ENCODE data around the gene SQOR. TPM values are rescaled to one million over a fixed set of nuclear protein-coding genes. Genes with fewer than 3 reads are reported as not detected.
A peak's percentile ranks its signal among the peaks of the same experiment; 100 is the strongest.

SQOR gene
- polyA plus RNA-seq, 3 donors = 78.9 to 292 (median 232) TPM

DNA sequence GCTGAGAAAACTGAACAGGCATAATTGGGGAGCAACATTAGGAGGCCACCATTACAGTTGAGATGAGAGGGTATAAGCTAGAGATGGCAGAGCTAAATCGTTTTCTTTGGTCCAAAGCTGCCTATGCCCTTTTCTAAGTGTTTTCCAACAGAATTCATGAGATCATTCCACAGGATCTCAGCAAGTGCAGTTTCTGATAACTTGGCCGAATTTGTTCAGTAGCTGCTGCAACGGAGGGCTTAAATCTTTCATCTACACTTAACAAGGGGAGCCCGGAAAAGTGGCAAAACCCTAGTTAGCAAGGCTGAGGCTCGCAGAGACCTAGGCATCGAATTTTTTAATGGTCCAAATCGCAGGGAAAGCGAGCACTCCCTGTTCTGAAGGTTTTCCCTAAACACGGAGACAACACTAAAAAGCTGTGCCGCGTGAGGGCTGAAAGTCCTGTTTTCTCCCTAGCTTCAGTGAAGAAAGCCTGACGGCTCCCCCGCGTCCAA lies 48.2 kb upstream of the SQOR start:
- H3K27me3 Mint-ChIP-seq (ENCODE audit: low read depth in 3 of 3) = peaks cover 1 to 6% (median 2%) of the 10 kb centered on the region in 3 donors
- peak overlapping the region; percentile 78 to 98 (median 91) for H3K4me3 ChIP-seq (replicated peaks in 1 of 3; ENCODE audit: low read depth in 2 of 3, low read length in 3 of 3)
- peak overlapping the region; percentile 76 for H3K4me2 ChIP-seq (replicated peaks; ENCODE audit: extremely low read depth, low read length, poor library complexity, severe bottlenecking)
- H3K27ac Mint-ChIP-seq = peak overlapping the region; percentile 100
- peaks cover 46% of the 10 kb centered on the region for H3K4me1 Mint-ChIP-seq
- H3K4me1 ChIP-seq (ENCODE audit: control insufficient read depth in 1 of 2, insufficient read depth in 2 of 2, low read length in 2 of 2) = peaks cover 45 to 52% of the 10 kb centered on the region in 2 donors
- peaks cover 0 to 2% of the 10 kb centered on the region in 2 donors for H3K36me3 ChIP-seq (replicated peaks in 1 of 2; ENCODE audit: control insufficient read depth in 1 of 2, insufficient read depth in 2 of 2, low read length in 2 of 2)
- peak overlapping the region; percentile 94 for H3K9ac ChIP-seq (ENCODE audit: insufficient read depth, low read length, poor library complexity, severe bottlenecking)
- intact Hi-C loops (cut with micrococcal nuclease) = loop anchor here in 1 of 2 donors (10.0 kb wide), 1 partner anchor 48 kb away; the partner anchor contains the start of gene SQOR
- 0% methylated on average over 13 of the region's 14 CpGs for WGBS (ENCODE audit: insufficient coverage)
- TF ChIP-seq, protein P1, sequence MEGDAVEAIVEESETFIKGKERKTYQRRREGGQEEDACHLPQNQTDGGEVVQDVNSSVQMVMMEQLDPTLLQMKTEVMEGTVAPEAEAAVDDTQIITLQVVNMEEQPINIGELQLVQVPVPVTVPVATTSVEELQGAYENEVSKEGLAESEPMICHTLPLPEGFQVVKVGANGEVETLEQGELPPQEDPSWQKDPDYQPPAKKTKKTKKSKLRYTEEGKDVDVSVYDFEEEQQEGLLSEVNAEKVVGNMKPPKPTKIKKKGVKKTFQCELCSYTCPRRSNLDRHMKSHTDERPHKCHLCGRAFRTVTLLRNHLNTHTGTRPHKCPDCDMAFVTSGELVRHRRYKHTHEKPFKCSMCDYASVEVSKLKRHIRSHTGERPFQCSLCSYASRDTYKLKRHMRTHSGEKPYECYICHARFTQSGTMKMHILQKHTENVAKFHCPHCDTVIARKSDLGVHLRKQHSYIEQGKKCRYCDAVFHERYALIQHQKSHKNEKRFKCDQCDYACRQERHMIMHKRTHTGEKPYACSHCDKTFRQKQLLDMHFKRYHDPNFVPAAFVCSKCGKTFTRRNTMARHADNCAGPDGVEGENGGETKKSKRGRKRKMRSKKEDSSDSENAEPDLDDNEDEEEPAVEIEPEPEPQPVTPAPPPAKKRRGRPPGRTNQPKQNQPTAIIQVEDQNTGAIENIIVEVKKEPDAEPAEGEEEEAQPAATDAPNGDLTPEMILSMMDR (IDR thresholded peaks at IDR 0.05) = no peak
- no peak for DNase-seq
- H3K27me3 ChIP-seq (ENCODE audit: control insufficient read depth in 2 of 2, insufficient read depth in 2 of 2, low read length in 2 of 2) = no peaks in the 10 kb centered on the region
- peaks cover 5 to 6% of the 10 kb centered on the region in 2 donors for H3K36me3 Mint-ChIP-seq
- H3K9me3 Mint-ChIP-seq = peaks cover 0 to 4% (median 0%) of the 10 kb centered on the region in 7 donors
- H2AFZ ChIP-seq (ENCODE audit: insufficient read depth, low read depth, low read length, poor library complexity, severe bottlenecking) = peak overlapping the region; percentile 79
- H3K79me2 ChIP-seq (ENCODE audit: insufficient read depth, low read length) = peaks cover 60% of the 10 kb centered on the region
- no peaks in the 10 kb centered on the region for H3K9me3 ChIP-seq (replicated peaks in 1 of 2; ENCODE audit: control insufficient read depth in 1 of 2, insufficient read depth in 1 of 2, low read length in 2 of 2)
- H3K4me3 Mint-ChIP-seq = peak overlapping the region; percentile 90 to 99
- H3K27ac ChIP-seq (ENCODE audit: low read depth in 1 of 2, low read length in 2 of 2) = peak overlapping the region; percentile 99 to 100
- H4K20me1 ChIP-seq (ENCODE audit: insufficient read depth, low read length) = peaks cover 3% of the 10 kb centered on the region

DNA sequence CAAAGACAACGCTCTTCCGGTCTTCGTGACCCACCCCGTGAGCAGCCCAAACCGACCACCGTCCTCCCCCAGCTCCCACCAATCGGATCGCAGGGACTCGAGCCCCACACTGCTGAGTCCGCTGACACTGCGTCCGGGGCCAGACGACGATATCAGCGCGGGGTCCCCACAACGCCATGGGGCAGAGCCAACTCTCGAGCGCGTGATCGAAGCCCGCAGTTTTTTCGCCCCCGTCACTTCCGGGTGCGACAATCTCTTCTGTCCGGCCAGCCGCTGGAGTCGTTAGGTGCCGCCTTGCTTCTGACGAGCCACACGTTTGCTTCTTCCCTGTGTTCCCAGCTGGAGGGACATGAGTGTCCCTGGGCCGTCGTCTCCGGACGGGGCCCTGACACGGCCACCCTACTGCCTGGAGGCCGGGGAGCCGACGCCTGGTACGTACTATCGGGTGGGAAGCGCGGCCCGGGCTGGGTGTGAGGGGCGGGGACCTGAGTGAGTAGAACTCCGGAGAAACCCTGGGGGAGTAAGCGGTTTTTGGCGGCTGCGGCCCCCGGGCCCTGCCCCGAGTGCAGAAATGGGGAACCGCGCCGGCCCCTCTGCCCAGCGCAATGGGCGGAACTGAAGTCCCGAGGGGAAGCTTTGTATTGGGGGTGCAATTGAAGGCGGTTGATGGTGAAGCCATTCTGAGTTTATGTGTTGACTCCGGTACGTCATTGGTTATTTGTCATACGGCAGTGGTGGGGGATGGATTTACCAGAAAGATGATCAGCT lies 47.5 kb upstream of the SQOR start, which contains the start of gene BLOC1S6:
Gene BLOC1S6 (plus strand): TSS at position 285 of the 768 bp plus-strand sequence. CDS start 65 bp downstream, at position 350.
- WGBS (ENCODE audit: insufficient coverage) = under 1% methylated on average over 59 of the region's 62 CpGs
- H3K4me1 Mint-ChIP-seq = peaks cover 46% of the 10 kb centered on the region

More for the DNA sequence above, 47.5 kb upstream of the SQOR start, which contains the start of gene BLOC1S6:
- Histone ChIP-seq H3K36me3 (replicated peaks in 1 of 2; ENCODE audit: control insufficient read depth in 1 of 2, insufficient read depth in 2 of 2, low read length in 2 of 2) (peaks cover 2 to 9% of the 10 kb centered on the region in 2 donors), H3K4me1 (ENCODE audit: control insufficient read depth in 1 of 2, insufficient read depth in 2 of 2, low read length in 2 of 2) (peaks cover 45 to 52% of the 10 kb centered on the region in 2 donors), H3K4me2 (replicated peaks; ENCODE audit: extremely low read depth, low read length, poor library complexity, severe bottlenecking) (peak within 1 kb of the TSS; percentile 76), H2AFZ (ENCODE audit: insufficient read depth, low read depth, low read length, poor library complexity, severe bottlenecking) (peak within 1 kb of the TSS; percentile 79), H3K27ac (ENCODE audit: low read depth in 1 of 2, low read length in 2 of 2) (peak within 1 kb of the TSS; percentile 99 to 100), H3K79me2 (ENCODE audit: insufficient read depth, low read length) (peaks cover 66% of the 10 kb centered on the region), H3K9ac (ENCODE audit: insufficient read depth, low read length, poor library complexity, severe bottlenecking) (peak within 1 kb of the TSS; percentile 94), H4K20me1 (ENCODE audit: insufficient read depth, low read length) (peaks cover 6% of the 10 kb centered on the region), H3K27me3 (ENCODE audit: control insufficient read depth in 2 of 2, insufficient read depth in 2 of 2, low read length in 2 of 2) (no peaks in the 10 kb centered on the region), H3K4me3 (replicated peaks in 1 of 3; ENCODE audit: low read depth in 2 of 3, low read length in 3 of 3) (peak within 1 kb of the TSS; percentile 78 to 98 (median 91)), H3K9me3 (replicated peaks in 1 of 2; ENCODE audit: control insufficient read depth in 1 of 2, insufficient read depth in 1 of 2, low read length in 2 of 2) (no peaks in the 10 kb centered on the region)
- Mint-ChIP-seq H3K27me3 (ENCODE audit: low read depth in 3 of 3) (peaks cover 0 to 5% (median 0%) of the 10 kb centered on the region in 3 donors), H3K36me3 (peaks cover 8 to 10% of the 10 kb centered on the region in 2 donors), H3K9me3 (peaks cover 0 to 4% (median 0%) of the 10 kb centered on the region in 7 donors), H3K4me3 (peak within 1 kb of the TSS; percentile 90 to 99), H3K27ac (peak within 1 kb of the TSS; percentile 100)
- peak; percentile 92 to 95 (median 93) for DNase-seq
- intact Hi-C loops (cut with micrococcal nuclease) = loop anchor here in 1 of 2 donors (10.0 kb wide), 1 partner anchor 48 kb away; the partner anchor contains the start of gene SQOR
- TF ChIP-seq, protein P1 (IDR thresholded peaks at IDR 0.05) = no peak
